SU-DHL-6 (cell line): ENCODE measurements around the gene LRP3.

Experiments
- H2AFZ ChIP-seq: fragments of 200-600 bp; sonication (generic); 2 replicates; pipeline ENCODE4 v1.6.1; 2014; ENCODE audit warnings: low read depth, mild to moderate bottlenecking, moderate library complexity, mixed read lengths, antibody characterized with exemption, low read length; ENCODE audit not compliant: severe bottlenecking
- H3F3A ChIP-seq: fragments of 200-600 bp; shearing (Covaris generic); 2 replicates; pipeline ENCODE4 v1.6.0; 2016; ENCODE audit warnings: antibody characterized with exemption, mild to moderate bottlenecking; ENCODE audit not compliant: insufficient read depth
- H3K27ac ChIP-seq: fragments of 200-600 bp; sonication (generic); 2 replicates; pipeline ENCODE4 v1.5.1; 2016; ENCODE audit warnings: low read depth, mild to moderate bottlenecking, low read length, moderate library complexity, mixed read lengths
- H3K27me3 ChIP-seq: fragments of 200-600 bp; sonication (generic), shearing (Covaris generic); 2 replicates; pipeline ENCODE4 v1.6.0; 2014; ENCODE audit warnings: mild to moderate bottlenecking, low read length
- H3K36me3 ChIP-seq: fragments of 200-600 bp; sonication (generic); 2 replicates; pipeline ENCODE4 v1.6.1; 2014; ENCODE audit warnings: mild to moderate bottlenecking, low read length, mixed read lengths
- H3K4me2 ChIP-seq: fragments of 300-600, 200-600 bp; shearing (Covaris generic), sonication (generic); 2 replicates; pipeline ENCODE4 v1.6.0; 2014; ENCODE audit warnings: low read length, low read depth, mild to moderate bottlenecking; ENCODE audit not compliant: poor library complexity, severe bottlenecking
- H3K4me3 ChIP-seq: fragments of 200-600 bp; sonication (generic); 2 replicates; pipeline ENCODE4 v1.5.1; 2014; ENCODE audit warnings: antibody characterized with exemption, low read length, mild to moderate bottlenecking, mixed read lengths; ENCODE audit not compliant: insufficient read depth, poor library complexity, severe bottlenecking
- H3K79me2 ChIP-seq: fragments of 200-600 bp; sonication (generic); 2 replicates; pipeline ENCODE4 v1.6.1; 2014; ENCODE audit warnings: mild to moderate bottlenecking, low read length, moderate library complexity; ENCODE audit not compliant: insufficient read depth
- H3K9ac ChIP-seq: fragments of 200-600 bp; sonication (generic); 2 replicates; pipeline ENCODE4 v1.7.0; 2014; ENCODE audit warnings: mild to moderate bottlenecking, low read length
- H3K9me2 ChIP-seq: fragments of 200-600 bp; sonication (generic); replicated peaks from 2 replicates; pipeline ENCODE4 v1.6.1; 2014; ENCODE audit warnings: low read length; ENCODE audit not compliant: insufficient read depth
- H3K9me3 ChIP-seq: fragments of 200-600 bp; sonication (generic); 2 replicates; pipeline ENCODE4 v1.6.1; 2014; ENCODE audit warnings: low read length, mixed read lengths; ENCODE audit not compliant: insufficient read depth
- H4K20me1 ChIP-seq: fragments of 200-600 bp; sonication (generic); 2 replicates; pipeline ENCODE4 v1.6.1; 2014; ENCODE audit warnings: low read depth, mild to moderate bottlenecking, antibody characterized with exemption, low read length, moderate library complexity, mixed read lengths
- EZH2phosphoT487 ChIP-seq: fragments of 200-600 bp; sonication (generic), shearing (Covaris generic); conservative IDR thresholded peaks from 2 replicates; pipeline ENCODE4 v1.6.1; 2018; ENCODE audit warnings: mild to moderate bottlenecking, antibody characterized with exemption, low read length, moderate library complexity, mixed read lengths
- TF ChIP-seq, protein P1 (sequence below): fragments of 200-600 bp; sonication (generic); IDR thresholded peaks from one replicate; pipeline ENCODE4 v1.5.1; 2017; ENCODE audit warnings: antibody characterized with exemption, mild to moderate bottlenecking, low read length, moderate library complexity; ENCODE audit not compliant: insufficient read depth, poor library complexity, severe bottlenecking

LRP3 gene

DNA sequence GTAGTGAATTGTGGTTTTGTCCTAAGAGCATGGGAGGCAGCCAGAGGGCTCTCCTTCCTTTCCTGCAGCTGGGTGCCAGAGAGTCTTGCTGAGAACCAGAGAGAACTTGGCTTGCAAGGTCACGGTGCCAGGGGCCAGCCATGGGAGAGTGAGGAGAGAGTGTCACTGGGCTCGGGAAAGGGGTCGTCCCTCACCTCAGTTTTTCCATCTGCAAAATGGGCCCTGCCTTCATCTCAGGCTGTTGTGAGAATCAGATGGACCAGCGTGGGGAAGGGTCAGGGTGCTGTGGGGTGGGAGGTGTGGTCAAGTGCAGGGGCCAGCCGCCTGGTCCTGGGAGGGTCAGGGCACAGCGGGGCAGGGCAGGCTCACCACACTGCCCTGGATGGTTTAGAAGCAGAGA lies 7.3 kb downstream of the LRP3 start:
- TF ChIP-seq, protein P1, sequence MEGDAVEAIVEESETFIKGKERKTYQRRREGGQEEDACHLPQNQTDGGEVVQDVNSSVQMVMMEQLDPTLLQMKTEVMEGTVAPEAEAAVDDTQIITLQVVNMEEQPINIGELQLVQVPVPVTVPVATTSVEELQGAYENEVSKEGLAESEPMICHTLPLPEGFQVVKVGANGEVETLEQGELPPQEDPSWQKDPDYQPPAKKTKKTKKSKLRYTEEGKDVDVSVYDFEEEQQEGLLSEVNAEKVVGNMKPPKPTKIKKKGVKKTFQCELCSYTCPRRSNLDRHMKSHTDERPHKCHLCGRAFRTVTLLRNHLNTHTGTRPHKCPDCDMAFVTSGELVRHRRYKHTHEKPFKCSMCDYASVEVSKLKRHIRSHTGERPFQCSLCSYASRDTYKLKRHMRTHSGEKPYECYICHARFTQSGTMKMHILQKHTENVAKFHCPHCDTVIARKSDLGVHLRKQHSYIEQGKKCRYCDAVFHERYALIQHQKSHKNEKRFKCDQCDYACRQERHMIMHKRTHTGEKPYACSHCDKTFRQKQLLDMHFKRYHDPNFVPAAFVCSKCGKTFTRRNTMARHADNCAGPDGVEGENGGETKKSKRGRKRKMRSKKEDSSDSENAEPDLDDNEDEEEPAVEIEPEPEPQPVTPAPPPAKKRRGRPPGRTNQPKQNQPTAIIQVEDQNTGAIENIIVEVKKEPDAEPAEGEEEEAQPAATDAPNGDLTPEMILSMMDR: no peak
- no peak for TF ChIP-seq EZH2phosphoT487
- H3K9me2 ChIP-seq: no peaks in the 10 kb centered on the region

DNA sequence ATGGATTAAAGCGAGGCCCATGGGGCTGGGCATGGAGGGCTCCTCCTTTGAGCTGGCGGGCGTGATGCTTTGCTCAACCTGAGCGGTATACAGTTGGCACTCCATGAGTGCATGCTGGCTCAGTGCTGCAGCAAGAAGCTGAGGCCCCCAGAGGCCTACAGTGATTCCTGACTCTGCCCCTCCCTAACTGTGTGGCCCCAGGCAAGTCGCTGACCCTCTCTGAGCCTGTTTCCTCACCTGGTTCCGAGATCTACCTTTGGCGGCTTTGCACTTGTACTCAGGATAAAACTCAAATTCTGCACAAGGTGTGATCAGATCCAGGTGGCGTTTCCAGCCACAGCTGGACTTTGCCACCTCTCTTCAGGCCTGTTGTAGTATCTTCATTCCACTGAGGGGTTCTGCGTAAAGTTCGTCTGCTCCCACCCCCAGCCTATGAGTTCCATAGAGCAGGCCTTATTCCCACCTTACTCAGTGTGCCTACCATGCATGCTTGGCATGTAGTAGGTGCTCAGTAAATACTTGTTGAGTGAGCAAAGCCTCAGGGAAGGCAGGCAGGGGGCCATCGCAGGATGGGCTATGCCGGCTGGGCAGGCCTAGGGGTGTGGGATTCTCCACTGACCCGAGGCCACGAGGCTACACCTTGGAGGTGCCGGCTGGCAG lies 7.9 kb downstream of the LRP3 start:
- Histone ChIP-seq H2AFZ (no peak overlapping the region), H3K9ac (no peak overlapping the region), H3K4me2 (no peak overlapping the region), H4K20me1 (no peaks in the 10 kb centered on the region), H3K9me2 (no peaks in the 10 kb centered on the region), H3K4me3 (no peak overlapping the region), H3K27ac (no peak overlapping the region), H3K9me3 (no peaks in the 10 kb centered on the region), H3K36me3 (no peaks in the 10 kb centered on the region), H3K27me3 (no peaks in the 10 kb centered on the region), H3F3A (no peaks in the 10 kb centered on the region), H3K79me2 (no peaks in the 10 kb centered on the region)
- TF ChIP-seq EZH2phosphoT487: no peak
- TF ChIP-seq, protein P1: no peak

More for the DNA sequence above, 7.3 kb downstream of the LRP3 start:
- H3K27me3 ChIP-seq: no peaks in the 10 kb centered on the region
- H3F3A ChIP-seq: no peaks in the 10 kb centered on the region
- no peak overlapping the region for H3K4me3 ChIP-seq
- no peak overlapping the region for H2AFZ ChIP-seq
- no peaks in the 10 kb centered on the region for H3K36me3 ChIP-seq
- H4K20me1 ChIP-seq: no peaks in the 10 kb centered on the region
- H3K27ac ChIP-seq: no peak overlapping the region
- H3K79me2 ChIP-seq: no peaks in the 10 kb centered on the region
- H3K9ac ChIP-seq: no peak overlapping the region
- no peaks in the 10 kb centered on the region for H3K9me3 ChIP-seq
- no peak overlapping the region for H3K4me2 ChIP-seq

DNA sequence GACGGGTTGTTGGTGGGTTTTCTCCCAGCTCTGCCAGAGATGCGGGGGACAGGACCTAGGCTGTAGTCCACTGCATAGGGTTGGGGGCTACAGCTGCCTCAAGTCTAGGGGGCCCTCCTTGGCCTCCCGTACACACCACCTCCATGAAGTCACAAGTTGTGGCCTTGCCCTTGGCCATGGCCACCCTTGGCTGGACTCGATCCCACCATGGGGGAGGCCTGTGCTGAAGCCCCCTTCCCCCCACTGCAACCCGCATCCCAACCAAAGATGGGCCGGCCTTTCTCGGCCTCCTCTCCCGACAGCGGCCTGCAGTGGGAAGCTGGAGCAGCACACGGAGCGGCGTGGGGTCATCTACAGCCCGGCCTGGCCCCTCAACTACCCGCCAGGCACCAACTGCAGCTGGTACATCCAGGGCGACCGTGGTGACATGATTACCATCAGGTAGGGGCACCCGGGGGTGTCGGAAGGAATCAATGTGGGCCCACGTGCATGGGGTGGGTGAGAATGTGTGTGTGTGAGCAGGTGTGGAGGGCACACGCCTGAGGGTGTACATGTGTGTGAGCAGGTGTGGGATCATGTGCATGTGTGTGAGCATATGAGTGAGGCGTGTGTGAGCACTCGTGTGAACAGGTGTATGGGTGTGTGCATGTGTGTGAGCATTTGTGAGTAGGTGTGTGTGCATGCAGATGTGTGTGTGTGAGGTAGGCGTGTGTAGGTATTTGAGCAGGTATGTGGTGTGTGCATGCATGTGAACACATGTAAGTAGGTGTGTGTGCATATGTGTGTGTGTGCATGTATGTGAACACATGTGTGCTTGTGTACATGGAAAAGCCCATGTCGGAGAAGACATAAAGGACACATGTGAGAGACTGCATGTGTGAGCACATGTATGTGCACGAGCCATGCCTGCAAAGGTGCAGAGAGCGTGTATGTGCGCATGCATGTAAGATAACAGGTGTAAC lies 8.7 kb downstream of the LRP3 start:
- no peak for TF ChIP-seq EZH2phosphoT487
- H3K4me3 ChIP-seq: no peak overlapping the region

DNA sequence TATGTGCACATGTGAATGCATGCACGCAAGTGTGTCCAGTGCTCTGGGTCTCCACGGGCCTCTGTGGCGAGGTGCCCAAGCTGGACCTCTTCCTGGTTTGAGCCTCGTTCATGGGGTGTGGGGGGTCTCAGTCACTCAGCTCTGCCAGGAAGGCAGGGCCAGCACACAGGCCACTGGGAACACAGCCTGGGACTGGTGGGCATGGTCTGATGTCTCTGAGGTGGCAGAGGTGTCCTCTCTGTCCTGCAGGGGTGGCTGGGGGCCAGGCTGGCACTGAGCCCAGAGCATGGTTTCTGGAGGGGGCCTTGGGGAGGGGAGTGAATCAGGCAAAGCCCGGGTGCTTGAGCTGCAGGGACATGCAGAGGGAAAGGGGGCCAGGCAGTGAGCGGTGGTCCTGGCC lies 9.4 kb downstream of the LRP3 start:
- Histone ChIP-seq H3K9me3 (no peaks in the 10 kb centered on the region), H3K9ac (no peak overlapping the region), H3K79me2 (no peaks in the 10 kb centered on the region), H3K27me3 (no peaks in the 10 kb centered on the region), H3F3A (no peaks in the 10 kb centered on the region), H3K36me3 (no peaks in the 10 kb centered on the region), H3K27ac (no peak overlapping the region), H4K20me1 (no peaks in the 10 kb centered on the region), H3K4me2 (no peak overlapping the region), H2AFZ (no peak overlapping the region), H3K4me3 (no peak overlapping the region), H3K9me2 (no peaks in the 10 kb centered on the region)
- TF ChIP-seq, protein P1: no peak
- no peak for TF ChIP-seq EZH2phosphoT487

More for the DNA sequence above, 8.7 kb downstream of the LRP3 start:
- no peaks in the 10 kb centered on the region for H3K36me3 ChIP-seq
- no peaks in the 10 kb centered on the region for H3K9me2 ChIP-seq
- H3F3A ChIP-seq: no peaks in the 10 kb centered on the region
- no peak overlapping the region for H2AFZ ChIP-seq
- H3K9me3 ChIP-seq: no peaks in the 10 kb centered on the region
- H3K27me3 ChIP-seq: no peaks in the 10 kb centered on the region
- H3K27ac ChIP-seq: no peak overlapping the region
- no peak overlapping the region for H3K4me2 ChIP-seq
- H3K9ac ChIP-seq: no peak overlapping the region
- no peaks in the 10 kb centered on the region for H3K79me2 ChIP-seq
- H4K20me1 ChIP-seq: no peaks in the 10 kb centered on the region
